ENCODE data around the gene MYOZ2.

Gene MYOZ2

GRCh38 chr4:119135721-119136121 is at the start of gene MYOZ2:
Gene MYOZ2, plus strand, starts transcription at chr4:119135832. Its CDS starts 694 bp downstream, at chr4:119136526.
- Histone ChIP-seq H3K4me3 (replicated peaks; ENCODE audit: low read depth, low read length) (no peak within 1 kb of the TSS), H3K27me3 (replicated peaks; ENCODE audit: control insufficient read depth, insufficient read depth, low read length) (no peaks in the 10 kb centered on the region), H3K36me3 (ENCODE audit: control insufficient read depth, insufficient read depth, low read length) (no peaks in the 10 kb centered on the region)
- TF ChIP-seq CTCF (IDR thresholded peaks at IDR 0.05; ENCODE audit: insufficient read depth, low read length, poor library complexity, severe bottlenecking): no peak
- DNase-seq (ENCODE audit: extremely low read depth, insufficient read length): no peak

GRCh38 chr4:119087121-119087520 is 48.5 kb upstream of the MYOZ2 start:
- TF ChIP-seq CTCF (IDR thresholded peaks at IDR 0.05; ENCODE audit: insufficient read depth, low read length, poor library complexity, severe bottlenecking): no peak
- no peak for DNase-seq (ENCODE audit: extremely low read depth, insufficient read length)
- no peaks in the 10 kb centered on the region for H3K36me3 ChIP-seq (ENCODE audit: control insufficient read depth, insufficient read depth, low read length)
- no peak overlapping the region for H3K4me3 ChIP-seq (replicated peaks; ENCODE audit: low read depth, low read length)
- H3K27me3 ChIP-seq (replicated peaks; ENCODE audit: control insufficient read depth, insufficient read depth, low read length): no peaks in the 10 kb centered on the region; the same call in 1 of the 2 replicates

GRCh38 chr4:119087656-119088055 is 48.0 kb upstream of the MYOZ2 start:
- no peaks in the 10 kb centered on the region; the same call in 1 of the 2 replicates for H3K27me3 ChIP-seq (replicated peaks; ENCODE audit: control insufficient read depth, insufficient read depth, low read length)
- TF ChIP-seq CTCF (IDR thresholded peaks at IDR 0.05; ENCODE audit: insufficient read depth, low read length, poor library complexity, severe bottlenecking): no peak
- no peak for DNase-seq (ENCODE audit: extremely low read depth, insufficient read length)
- no peak overlapping the region for H3K4me3 ChIP-seq (replicated peaks; ENCODE audit: low read depth, low read length)
- H3K36me3 ChIP-seq (ENCODE audit: control insufficient read depth, insufficient read depth, low read length): no peaks in the 10 kb centered on the region

GRCh38 chr4:119093042-119093827 is 42.4 kb upstream of the MYOZ2 start:
- Histone ChIP-seq H3K36me3 (ENCODE audit: control insufficient read depth, insufficient read depth, low read length) (no peaks in the 10 kb centered on the region), H3K27me3 (replicated peaks; ENCODE audit: control insufficient read depth, insufficient read depth, low read length) (no peaks in the 10 kb centered on the region), H3K4me3 (replicated peaks; ENCODE audit: low read depth, low read length) (no peak overlapping the region)
- no peak for TF ChIP-seq CTCF (IDR thresholded peaks at IDR 0.05; ENCODE audit: insufficient read depth, low read length, poor library complexity, severe bottlenecking)
- no peak for DNase-seq (ENCODE audit: extremely low read depth, insufficient read length)

GRCh38 chr4:119097282-119097900 is 38.2 kb upstream of the MYOZ2 start:
- DNase-seq (ENCODE audit: extremely low read depth, insufficient read length): no peak
- H3K4me3 ChIP-seq (replicated peaks; ENCODE audit: low read depth, low read length): no peak overlapping the region
- no peak for TF ChIP-seq CTCF (IDR thresholded peaks at IDR 0.05; ENCODE audit: insufficient read depth, low read length, poor library complexity, severe bottlenecking)
- H3K27me3 ChIP-seq (replicated peaks; ENCODE audit: control insufficient read depth, insufficient read depth, low read length): no peaks in the 10 kb centered on the region
- H3K36me3 ChIP-seq (ENCODE audit: control insufficient read depth, insufficient read depth, low read length): no peaks in the 10 kb centered on the region

Data from GM06990 (cell line).